ENCODE measurements around the gene ADAMTS4. TPM values are rescaled to one million over a fixed set of nuclear protein-coding genes. Genes with fewer than 3 reads are reported as not detected.

The ADAMTS4 gene
- total RNA-seq, 1 experiment from 2014 or later = 7.0 TPM

- peaks cover 12 to 17% of the 10 kb centered on the region in 2 experiments for H3K4me1 Mint-ChIP-seq
- Histone ChIP-seq H2BK20ac (ENCODE audit: low read depth, low read length, poor library complexity, severe bottlenecking) (no peak overlapping the region), H3K4ac (ENCODE audit: low read depth, low read length) (no peak overlapping the region), H4K5ac (ENCODE audit: insufficient read length, low read depth, low read length) (no peak overlapping the region), H3T11ph (ENCODE audit: low read length) (no peak overlapping the region), H3K18ac (ENCODE audit: insufficient read length, low read depth, low read length) (no peak overlapping the region), H3K23ac (ENCODE audit: insufficient read length, low read depth, low read length) (no peak overlapping the region), H3K9ac (ENCODE audit: extremely low read depth, insufficient read length, low read length) (no peak overlapping the region), H3K23me2 (ENCODE audit: insufficient read length, low read depth, low read length, poor library complexity, severe bottlenecking) (no peaks in the 10 kb centered on the region), H3K27ac (ENCODE audit: insufficient read length, low read depth, low read length) (no peak overlapping the region), H3K9me3 (ENCODE audit: control insufficient read depth, low read depth, low read length) (no peaks in the 10 kb centered on the region), H4K8ac (replicated peaks; ENCODE audit: insufficient read length, low read depth, low read length) (no peak overlapping the region), H3K79me1 (ENCODE audit: insufficient read depth, low read depth, low read length, poor library complexity, severe bottlenecking) (no peaks in the 10 kb centered on the region), H4K20me1 (ENCODE audit: control insufficient read depth, insufficient read depth, insufficient read length) (no peaks in the 10 kb centered on the region), H3K56ac (ENCODE audit: insufficient read length, low read depth, low read length) (no peak overlapping the region), H3K4me1 (ENCODE audit: insufficient read depth, low read length) (no peaks in the 10 kb centered on the region; the same call in 1 of the 2 replicates), H3K14ac (ENCODE audit: insufficient read depth, low read length) (no peak overlapping the region), H2BK120ac (ENCODE audit: low read depth, low read length, poor library complexity, severe bottlenecking) (no peak overlapping the region), H2BK12ac (ENCODE audit: insufficient read length, low read depth, low read length) (no peak overlapping the region), H4K91ac (ENCODE audit: insufficient read length, low read depth, low read length) (no peak overlapping the region), H3K79me2 (ENCODE audit: insufficient read depth, low read length) (no peaks in the 10 kb centered on the region), H2BK5ac (ENCODE audit: insufficient read length, low read length) (no peak overlapping the region), H2AFZ (ENCODE audit: low read length) (no peak overlapping the region), H3K4me2 (ENCODE audit: insufficient read depth, insufficient read length, low read length) (no peak overlapping the region), H2AK5ac (ENCODE audit: insufficient read length, low read length) (no peak overlapping the region), H3K27me3 (ENCODE audit: insufficient read depth, low read length) (no peaks in the 10 kb centered on the region), H2BK15ac (ENCODE audit: low read depth, low read length) (no peak overlapping the region)
- TF ChIP-seq, protein P1, sequence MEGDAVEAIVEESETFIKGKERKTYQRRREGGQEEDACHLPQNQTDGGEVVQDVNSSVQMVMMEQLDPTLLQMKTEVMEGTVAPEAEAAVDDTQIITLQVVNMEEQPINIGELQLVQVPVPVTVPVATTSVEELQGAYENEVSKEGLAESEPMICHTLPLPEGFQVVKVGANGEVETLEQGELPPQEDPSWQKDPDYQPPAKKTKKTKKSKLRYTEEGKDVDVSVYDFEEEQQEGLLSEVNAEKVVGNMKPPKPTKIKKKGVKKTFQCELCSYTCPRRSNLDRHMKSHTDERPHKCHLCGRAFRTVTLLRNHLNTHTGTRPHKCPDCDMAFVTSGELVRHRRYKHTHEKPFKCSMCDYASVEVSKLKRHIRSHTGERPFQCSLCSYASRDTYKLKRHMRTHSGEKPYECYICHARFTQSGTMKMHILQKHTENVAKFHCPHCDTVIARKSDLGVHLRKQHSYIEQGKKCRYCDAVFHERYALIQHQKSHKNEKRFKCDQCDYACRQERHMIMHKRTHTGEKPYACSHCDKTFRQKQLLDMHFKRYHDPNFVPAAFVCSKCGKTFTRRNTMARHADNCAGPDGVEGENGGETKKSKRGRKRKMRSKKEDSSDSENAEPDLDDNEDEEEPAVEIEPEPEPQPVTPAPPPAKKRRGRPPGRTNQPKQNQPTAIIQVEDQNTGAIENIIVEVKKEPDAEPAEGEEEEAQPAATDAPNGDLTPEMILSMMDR (conservative IDR thresholded peaks at IDR 0.05) = no peak
- no peak overlapping the region for H3K27ac Mint-ChIP-seq
- peaks cover 0 to 29% (median 16%) of the 10 kb centered on the region in 3 experiments; a peak in 4 of 7 replicates for H3K36me3 Mint-ChIP-seq (ENCODE audit: insufficient read depth in 1 of 3, low read depth in 3 of 3)
- no peak for DNase-seq
- no CpG with 5 or more reads among the region's 8 CpGs for WGBS (ENCODE audit: extremely low coverage, insufficient read length, low lambda C conversion rate)
- no peaks in the 10 kb centered on the region for H3K27me3 Mint-ChIP-seq (ENCODE audit: low read depth)
- no peak overlapping the region for H3K4me3 Mint-ChIP-seq
- no peaks in the 10 kb centered on the region for H3K9me3 Mint-ChIP-seq
These were observed 6.9 kb downstream of the ADAMTS4 start for GRCh38 chr1:161191971-161192370.
